ENCODE results near the gene SORCS2.
A peak's percentile ranks its signal among the peaks of the same experiment; 100 is the strongest.

Gene SORCS2

DNA sequence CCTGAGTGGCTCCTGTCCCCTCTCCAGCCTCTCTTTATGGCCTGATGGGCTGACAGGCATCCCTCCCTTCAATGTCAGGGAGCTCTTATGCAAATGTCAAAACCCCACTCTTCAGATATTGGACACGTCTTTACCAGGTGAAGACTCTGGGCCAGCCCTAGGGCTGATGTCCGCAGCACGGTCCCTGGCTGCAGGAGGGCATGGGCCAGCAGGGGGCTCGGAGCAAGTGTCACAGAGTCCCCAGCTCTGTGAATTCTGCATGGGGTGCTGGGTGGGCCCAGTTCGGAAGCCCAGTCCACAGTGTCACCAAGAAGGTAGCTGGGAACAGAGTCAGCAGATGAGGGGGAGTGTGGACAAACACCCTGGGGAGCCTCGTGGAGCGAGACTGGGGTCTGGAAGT lies 282.0 kb downstream of the SORCS2 start:
- DNase-seq (ENCODE audit: low spot score), result no peak

DNA sequence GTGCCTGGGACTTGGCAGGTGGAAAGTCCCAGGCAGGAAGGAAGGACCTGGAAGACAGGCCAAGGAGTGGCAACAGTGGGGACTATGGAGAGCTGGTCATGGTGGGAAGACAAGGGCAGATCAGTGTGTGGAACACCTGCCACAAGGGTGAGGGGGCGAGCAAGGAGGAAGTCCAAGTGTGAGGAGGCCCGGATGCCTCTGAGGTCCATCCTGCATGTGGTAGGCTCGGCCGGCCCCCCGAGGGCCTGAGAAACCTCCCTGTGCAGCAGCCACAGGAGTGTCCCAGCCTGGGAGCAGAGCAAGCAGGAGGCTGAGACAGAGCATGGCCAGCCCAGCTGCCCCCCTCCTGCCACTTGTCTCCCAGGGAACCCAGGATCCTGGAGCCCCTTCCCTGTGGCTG lies 282.9 kb downstream of the SORCS2 start:
- no peak for DNase-seq (ENCODE audit: low spot score)

DNA sequence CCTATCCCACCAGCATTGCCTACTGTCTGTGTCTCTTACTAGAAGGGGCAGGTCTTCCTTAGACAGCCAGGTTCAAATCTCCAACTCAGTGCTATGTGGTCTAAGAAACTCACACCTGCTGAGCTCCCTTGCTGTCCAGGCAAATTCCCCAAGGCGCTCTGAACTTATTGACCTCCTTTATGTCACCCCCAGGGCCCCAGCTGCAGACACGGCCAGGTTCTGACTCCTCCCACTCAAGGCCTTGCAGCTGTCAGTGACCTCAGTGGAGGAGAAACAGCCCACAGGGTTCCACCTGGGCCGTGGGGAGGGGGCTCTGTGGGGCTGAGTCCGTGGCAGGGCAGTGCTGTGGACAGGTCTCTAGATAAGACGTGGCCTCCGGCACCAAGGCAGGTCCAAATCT lies 284.5 kb downstream of the SORCS2 start:
- no peak for DNase-seq (ENCODE audit: low spot score)

DNA sequence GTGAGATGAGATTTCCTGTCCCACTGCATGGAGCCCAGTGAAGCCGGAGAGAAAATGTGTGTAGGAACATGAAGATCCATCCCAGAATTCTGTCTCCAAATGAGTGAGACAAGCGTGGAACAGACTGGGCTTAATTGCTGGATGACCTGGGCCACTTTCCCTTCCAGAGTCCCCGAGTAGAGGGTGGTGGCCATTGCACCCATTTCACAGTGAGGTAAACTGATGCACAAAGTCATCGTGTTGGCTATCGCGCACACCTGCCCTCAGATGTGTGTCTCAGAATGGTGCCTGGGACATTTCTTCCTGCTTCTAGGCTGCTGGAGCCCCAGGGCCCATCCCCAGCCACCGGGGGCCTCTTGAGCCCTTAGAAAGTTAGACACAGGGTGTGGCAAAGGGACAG lies 285.4 kb downstream of the SORCS2 start:
- no peak for DNase-seq (ENCODE audit: low spot score)

DNA sequence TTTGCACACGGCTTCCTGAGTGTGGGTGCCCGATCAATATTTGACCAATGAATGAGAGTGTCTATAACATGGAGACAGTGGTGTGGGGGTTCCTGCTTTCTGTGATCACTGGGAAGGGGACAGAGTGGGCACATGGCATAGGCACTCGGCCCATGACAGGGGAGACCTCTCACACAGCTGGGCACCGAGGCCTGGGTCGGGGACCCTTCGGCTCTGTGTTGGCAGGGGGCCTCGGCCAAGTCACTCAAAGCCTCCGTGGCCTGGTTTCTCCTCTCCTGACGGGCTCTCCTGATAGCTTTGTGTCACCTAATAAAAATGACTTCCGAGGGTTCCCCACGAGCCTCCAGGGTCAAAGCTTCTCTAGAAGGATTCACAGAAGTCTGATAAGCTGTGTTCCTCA lies 286.3 kb downstream of the SORCS2 start:
- no peak for DNase-seq (ENCODE audit: low spot score)

DNA sequence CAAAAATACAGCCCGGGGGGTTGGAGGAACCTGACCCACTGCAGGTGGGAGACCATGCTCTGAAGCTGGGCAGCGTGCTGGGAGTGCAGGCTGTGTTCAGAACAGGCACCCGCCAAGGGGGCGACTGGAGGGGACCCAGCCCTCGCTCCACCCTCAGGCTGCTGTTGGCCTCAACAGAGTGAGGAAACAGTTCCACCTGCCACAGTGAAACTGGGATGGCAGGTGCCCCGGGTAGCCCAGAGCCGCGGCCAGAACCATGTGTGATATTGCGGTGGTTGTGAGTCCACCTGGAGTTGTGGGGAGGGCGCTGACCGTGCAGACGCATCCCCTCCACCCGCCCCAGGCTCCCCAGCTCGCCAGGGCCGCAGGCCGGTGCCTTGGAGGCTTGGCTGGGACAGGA lies 288.1 kb downstream of the SORCS2 start:
- DNase-seq (ENCODE audit: low spot score), result no peak

DNA sequence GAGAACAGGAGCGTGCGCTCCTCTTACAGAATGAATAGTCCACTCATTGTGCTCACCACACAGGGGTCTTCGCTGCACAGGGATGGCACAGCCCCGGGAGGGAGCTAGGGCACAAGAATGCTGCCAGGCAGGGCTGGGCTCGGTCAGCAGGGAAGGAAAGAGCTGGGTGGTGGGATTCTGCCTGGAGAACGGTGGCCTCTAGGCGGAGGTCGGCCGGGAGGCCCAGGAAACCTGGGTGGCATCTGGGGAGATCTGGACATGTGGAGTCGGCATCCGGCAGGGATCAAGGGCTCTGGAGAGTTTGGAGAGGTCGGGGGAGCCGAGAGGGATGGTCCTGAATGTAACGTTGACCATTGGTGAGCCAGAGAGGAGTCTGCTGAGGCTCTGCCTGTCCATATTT lies 288.9 kb downstream of the SORCS2 start:
- DNase-seq (ENCODE audit: low spot score), result no peak

DNA sequence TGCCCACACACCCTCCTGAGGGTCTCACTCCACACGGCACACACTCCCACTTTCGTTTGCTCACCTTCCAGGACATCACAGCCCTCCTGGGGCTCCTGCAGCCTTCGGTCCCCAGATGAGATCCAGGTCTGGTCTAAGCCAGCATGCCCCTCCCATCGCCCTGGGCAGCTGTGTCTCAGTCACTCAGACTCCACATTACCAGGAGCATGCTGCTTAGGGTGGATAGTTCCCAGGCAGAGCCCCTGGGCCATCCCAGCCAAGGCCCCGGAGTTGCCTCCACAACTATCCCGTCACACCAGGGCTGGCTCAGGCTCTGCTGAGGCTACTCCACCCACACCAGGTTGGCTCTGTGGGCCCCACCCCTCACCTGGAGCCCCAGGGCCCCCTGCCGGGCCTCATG lies 292.8 kb downstream of the SORCS2 start:
- DNase-seq (ENCODE audit: low spot score), result no peak

DNA sequence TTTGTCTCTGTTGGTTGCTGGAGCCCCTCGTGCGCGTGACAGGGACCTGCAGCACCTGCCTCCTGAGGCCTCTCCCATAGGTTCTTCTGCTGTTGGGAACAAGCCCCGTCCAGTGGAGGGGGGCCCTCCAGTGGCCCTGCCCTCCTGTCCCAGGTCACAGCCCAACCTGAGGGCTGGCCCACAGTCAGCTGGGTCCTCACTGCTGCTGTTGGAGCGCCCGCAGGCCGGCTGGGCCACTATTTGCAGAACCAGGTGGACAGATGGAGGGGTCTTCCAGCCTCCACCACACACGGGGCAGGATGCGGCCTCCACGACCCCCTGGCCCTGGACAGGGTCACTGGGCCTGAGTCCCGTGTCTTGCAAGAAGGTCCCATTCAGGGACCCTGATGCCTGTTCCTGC lies 293.8 kb downstream of the SORCS2 start:
- no peak for DNase-seq (ENCODE audit: low spot score)

DNA sequence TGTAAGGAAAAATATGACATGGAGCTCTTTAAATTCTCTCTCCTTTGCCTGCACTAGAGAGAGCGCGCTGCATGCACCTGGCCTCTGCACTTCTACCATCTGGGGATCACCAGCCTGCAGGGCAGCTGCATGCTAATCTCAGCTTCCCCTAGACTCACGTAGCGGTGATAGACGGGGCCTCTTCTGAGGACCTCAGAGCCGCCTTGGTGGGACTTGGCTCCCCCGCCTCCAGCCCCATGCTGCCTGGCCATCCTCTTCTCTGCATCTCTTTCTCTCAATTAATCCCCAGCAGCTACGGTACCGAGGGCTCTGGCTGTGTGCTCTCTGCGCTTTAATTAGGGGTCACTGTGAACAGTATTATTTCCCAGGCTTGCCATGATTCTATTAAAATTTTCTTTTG lies 295.2 kb downstream of the SORCS2 start:
- DNase-seq (ENCODE audit: low spot score), result no peak

DNA sequence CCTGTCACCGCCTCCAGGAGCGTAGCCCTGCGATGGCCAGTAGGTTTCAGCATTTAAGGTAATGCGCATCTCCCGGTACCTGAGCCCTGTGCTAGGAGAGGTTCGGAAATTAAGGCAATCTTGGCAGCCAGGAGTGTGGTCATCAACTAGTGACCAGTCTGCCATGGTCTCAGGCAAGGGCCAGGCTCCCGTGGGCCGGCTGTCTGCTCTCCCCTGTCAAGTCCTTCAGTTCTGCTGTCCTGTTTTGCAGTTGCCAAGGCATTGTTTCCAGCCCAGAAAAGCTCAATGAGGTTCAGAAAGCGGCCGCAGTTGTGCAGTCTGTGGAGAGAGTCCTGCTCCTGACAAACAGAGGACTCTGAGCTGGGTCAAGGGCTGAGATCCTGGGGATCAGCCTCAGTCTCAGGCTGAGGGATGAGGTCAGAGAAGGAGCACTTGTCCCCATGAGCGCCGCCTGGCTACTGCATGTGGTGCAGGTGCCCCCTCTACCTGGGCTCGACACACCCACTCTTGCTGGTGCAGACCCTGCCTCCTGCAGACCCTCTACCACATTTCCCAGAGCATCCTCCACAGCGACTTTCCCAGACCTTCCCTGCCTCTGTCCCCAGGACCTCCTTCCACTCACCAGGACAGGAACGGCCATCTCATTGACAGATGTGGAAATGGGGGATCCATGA lies 295.8 kb downstream of the SORCS2 start:
- no peak for DNase-seq (ENCODE audit: low spot score)

DNA sequence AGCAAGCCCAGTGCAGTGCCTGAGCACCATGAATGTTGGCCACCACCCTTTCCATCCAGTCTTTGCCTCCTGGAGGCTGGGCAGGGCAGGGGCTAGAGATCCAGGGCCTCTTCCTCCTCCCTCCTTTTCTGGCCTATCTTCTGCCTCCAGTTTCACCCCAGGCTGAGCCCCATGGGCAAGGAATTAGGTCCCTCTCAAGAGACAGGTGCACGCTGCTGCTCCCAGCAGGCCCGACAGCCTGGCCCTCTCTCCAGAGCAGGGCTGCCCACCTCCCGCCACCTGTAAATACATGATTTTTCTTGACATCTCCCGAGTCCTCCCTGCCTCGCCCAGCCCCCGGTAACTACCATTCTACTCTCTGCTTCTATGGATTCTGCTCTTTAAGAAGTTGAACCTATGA lies 299.6 kb downstream of the SORCS2 start:
- no peak for DNase-seq (ENCODE audit: low spot score)

DNA sequence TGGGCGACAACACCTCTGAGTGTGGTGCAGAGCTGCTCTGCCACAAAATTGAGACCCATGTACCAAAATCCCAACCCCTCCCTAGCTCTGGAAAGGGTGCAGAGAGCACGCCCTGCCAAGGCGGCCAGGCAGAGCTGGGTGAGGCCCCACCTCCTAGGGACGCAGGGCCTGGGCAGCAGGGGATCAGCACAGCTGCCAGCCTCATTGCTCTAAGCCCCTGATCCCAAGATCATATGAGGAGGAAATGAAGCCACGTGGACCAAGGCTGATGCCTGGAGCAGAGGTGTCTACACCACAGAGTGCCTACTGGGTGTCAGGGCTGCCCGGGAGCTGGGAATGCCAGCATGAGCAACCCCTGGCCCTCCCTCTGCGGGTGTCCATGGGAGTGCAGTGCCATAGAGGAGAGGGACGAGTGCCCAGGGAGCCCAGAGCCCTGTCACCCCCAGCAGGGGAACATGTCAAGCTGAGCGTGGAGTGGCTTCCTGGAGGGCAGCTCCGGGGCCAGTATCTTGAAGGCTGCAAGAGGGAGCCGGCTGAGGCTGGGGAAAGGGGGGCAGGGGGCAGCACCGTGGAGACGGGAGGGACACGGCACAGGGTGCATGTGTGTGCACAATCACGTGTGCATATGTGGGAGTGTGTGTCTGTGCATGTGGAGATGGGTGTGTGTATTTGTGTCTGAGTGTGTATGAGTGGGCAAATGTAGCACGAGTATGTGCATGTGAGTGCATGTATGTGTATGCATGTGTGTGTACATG lies 306.3 kb downstream of the SORCS2 start:
- no peak for DNase-seq (ENCODE audit: low spot score)

DNA sequence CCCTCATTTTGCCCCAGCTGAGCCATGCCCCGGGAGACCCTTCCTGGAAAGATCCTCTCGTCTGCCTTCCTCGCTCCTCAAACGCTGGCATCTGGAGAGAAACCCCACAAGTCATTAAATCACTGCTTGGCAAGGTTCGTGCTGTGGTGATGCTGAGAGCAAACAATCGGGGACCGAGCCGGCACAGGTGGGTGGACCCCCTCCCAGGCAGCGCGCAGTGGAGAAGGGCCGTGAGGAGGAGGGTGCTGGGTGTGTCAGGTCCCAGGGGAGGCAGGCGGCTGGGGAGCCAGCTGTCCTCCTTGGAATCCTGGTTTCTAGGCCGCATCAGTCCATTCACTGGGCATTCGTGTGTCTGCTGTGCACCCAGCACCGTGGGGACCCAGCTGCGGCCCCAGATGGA lies 307.3 kb downstream of the SORCS2 start:
- DNase-seq (ENCODE audit: low spot score), result no peak

DNA sequence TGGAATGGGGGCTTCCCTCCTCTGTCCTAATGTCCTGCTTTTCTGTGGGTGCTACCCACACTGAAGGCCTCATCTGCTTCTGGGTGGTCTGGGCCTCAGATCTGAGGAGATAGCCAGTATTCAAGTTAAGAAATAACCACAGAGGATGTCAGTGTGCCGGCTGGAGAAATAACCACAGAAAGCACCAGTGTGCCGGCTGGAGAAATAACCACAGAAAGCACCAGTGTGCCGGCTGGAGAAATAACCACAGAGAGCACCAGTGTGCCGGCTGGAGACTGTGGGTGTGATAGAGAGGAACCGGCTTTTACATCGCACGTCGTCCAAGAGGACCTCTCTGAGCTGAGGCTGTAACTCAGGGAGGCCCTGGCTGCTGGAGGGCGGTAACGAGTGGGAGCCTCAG lies 308.1 kb downstream of the SORCS2 start:
- DNase-seq (ENCODE audit: low spot score), result no peak

DNA sequence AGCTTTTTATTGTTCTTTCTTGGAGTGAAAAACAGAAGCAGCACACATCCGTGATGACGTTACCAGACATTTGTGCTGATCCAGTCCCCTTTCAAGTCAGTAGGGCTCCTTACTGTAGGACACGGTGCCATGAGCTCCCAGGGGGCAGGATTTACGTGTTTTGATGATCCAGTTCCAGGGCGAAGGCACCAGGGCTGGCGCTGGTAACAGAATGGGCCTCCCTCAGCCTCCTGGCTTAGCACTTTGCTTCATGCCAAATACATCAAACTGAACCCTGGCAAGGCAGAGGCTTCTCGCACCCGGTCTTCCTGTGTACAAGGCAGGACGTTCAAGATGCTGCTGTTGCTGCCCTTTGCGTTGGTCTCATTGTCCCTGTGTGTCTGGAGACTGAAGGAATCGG lies 309.0 kb downstream of the SORCS2 start:
- DNase-seq (ENCODE audit: low spot score), result no peak

DNA sequence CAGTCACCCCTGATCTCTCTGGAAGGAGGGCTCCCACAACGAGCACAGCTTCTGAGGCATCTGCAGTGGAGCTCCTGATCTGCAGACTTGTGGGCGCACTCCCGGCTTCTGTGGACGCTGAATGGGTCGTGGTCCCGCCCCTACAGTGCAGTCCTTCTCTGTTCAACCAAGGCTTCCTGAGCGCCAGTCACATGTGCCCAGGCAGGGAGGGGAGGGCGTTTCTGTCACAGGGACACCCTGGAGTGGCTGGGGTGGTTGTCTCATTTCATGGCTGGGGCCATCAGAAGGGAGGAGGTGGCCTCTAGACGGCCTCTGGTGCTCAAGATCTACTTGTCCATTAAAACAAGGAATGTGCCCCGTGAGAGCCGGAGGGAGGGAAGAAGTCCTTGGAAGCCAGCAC lies 309.5 kb downstream of the SORCS2 start:
- DNase-seq (ENCODE audit: low spot score), result no peak

DNA sequence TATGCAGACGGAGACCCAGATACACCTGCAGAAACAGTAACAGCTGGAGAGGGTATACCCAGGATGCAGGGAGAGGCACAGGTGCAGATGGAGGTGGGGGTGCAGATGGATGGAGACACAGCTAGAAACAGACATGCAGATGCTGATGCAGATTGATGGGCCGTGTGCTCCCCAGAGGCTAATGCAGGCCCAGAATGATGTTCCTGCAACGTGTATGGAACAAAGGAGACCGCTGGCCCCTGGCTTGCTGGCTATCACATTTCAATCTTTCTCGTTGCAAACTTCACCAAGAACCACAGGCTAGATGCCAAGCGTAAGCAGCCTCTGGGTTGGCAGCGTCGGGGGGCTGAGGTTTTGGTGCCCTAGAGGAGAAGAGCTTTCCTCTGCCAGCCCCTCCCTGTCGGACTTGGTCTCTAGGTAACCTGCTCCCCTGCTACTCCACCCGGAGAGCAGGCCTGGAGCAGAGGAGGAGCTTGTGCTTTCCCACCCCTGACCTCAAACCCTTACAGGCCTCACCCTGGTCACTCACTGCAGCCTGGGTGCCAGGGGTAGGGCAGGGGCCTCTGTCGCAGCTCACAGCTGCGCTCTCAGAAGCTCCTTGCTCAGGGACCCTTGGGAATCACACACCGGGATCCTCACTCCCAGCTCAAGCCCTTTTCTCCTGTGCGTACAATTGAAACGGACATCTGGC lies 311.4 kb downstream of the SORCS2 start:
- no peak for DNase-seq (ENCODE audit: low spot score)

DNA sequence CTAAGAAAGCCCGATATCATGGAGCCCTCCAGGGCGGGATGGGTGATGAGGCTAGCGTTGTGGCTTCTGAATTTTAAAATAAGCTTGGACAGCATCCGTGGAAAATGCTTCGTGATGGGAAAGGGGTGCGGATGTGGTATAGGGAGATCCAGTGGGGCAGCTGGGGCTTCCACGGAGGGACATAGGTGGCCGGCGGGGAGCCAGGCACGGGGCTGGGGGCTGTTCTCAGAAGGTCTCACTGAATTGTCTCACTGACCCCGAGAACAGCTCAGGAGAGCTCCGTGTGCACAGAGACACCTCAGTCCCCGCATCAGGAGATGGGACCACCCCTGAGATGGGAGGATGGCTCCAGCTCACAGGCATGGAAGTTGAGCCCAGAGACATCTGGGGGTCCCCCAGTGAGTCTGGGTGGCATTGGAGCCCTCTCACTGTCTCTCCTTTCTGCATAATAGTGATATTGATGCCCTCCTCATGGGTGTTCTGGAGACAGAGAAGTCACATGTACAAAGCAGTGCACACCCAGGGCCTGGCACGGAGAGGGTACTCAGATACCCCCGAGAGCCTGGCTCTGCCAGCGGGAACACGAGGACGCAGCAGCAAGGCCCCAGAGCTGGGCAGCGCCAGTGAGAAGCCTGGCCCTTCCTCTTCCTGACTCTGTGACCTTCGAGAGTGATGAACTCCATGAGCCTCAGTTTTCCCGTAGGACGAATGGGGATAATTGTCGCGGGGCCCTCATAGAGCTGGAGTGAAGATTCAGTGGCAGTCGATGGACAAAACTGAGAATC lies 313.0 kb downstream of the SORCS2 start:
- no peak for DNase-seq (ENCODE audit: low spot score)

DNA sequence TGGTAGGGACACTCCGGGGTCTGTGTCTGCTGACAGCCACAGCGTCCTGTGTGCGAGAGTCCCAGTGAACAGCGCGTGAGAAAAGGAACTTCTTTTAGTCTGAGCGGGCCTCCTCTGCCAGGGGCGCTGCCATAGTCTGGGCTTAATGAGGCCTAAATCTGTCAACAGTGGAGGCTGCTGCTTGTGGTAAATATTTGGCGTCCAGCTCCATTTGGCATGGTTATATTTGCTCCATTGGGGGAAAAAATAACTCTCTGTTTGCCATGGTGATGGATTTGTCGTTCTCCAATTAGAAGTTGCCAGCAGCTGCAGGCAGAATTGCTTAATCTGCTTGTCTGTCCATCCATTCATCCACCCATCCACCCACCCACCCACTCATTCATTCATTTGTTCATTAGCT lies 313.8 kb downstream of the SORCS2 start:
- peak; percentile 10 for DNase-seq (ENCODE audit: low spot score)

DNA sequence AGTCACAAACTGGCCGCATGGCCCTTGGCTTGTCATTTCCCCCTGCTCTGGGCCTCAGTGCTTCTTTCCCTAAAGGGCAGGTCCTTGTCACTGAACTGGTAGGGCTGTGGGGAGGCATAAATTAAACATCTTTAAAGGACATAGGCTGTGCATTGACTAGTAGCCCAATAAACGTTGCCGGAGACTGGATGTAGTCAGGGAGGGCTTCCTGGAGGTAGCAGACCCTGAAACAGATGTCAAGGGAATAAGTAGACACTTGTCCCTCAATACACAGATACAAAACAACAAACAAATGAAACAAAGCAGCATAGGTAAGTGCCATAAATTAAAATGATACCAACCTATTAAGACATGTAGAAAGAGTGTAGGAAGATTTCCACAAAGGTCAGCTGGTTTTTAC lies 314.2 kb downstream of the SORCS2 start:
- DNase-seq (ENCODE audit: low spot score), result no peak

DNA sequence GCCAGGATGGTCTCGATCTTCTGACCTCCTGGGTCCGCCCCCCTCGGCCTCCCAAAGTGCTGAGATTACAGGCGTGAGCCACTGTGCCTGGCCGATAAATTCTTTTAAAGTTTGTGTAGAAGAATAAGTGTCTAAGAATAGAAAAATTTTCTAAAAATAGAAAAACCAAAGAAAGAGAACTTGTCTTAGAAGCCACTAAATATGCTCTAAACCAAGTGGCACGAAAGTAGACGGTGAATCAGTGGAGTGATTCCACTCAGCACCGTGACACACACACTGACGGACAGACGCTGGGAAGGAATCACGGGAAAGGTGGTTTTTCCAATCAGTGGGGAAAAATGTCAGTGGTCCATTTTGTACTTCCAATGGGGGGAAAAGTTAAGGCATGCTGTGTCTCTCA lies 315.0 kb downstream of the SORCS2 start:
- no peak for DNase-seq (ENCODE audit: low spot score)

DNA sequence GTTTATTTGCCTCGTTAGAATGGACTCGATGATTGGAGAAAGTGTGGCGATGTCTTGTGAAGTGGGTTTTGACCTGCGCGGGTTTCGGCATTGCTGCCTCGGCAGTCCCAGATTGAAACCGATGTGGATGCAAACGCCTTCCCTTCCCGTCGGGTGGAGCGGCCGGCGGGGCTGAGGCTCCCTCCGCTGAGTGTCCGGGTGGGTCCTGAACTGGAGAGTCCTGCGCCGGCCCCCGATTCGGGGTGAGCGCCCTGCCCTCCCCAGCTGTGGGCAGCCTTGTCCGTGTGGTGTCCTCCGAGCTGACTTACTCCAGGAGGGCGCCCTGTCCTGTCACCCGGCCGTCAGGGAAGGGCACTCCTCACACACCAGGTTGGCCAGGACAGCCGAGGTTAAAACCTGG lies 317.7 kb downstream of the SORCS2 start:
- DNase-seq (ENCODE audit: low spot score), result no peak

Data from cerebellar cortex (tissue), 1 donor.